ENCODE measurements around the gene TTC33.

Gene TTC33

GRCh38 chr5:40614923-40615585 is 140.7 kb downstream of the TTC33 start:
- no peak overlapping the region for H3K27ac ChIP-seq (ENCODE audit: low read depth, low read length)
- no peak for TF ChIP-seq EZH2phosphoT487 (conservative IDR thresholded peaks at IDR 0.05; ENCODE audit: low read length)
- no peak for TF ChIP-seq CTCF (IDR thresholded peaks at IDR 0.05; ENCODE audit: insufficient read depth, low read length, poor library complexity, severe bottlenecking)
- H4K20me1 ChIP-seq (ENCODE audit: low read depth, low read length) = no peaks in the 10 kb centered on the region
- H3K9me2 ChIP-seq (replicated peaks; ENCODE audit: insufficient read depth, low read length) = no peaks in the 10 kb centered on the region
- no peaks in the 10 kb centered on the region for H3K79me2 ChIP-seq (ENCODE audit: insufficient read depth, low read length)
- H3K9me3 ChIP-seq (ENCODE audit: insufficient read depth, low read length) = no peaks in the 10 kb centered on the region
- H3K4me2 ChIP-seq (ENCODE audit: low read depth, low read length, poor library complexity, severe bottlenecking) = no peak overlapping the region
- H3K36me3 ChIP-seq (ENCODE audit: low read length) = no peaks in the 10 kb centered on the region
- no peak overlapping the region for H3K9ac ChIP-seq (ENCODE audit: low read length)
- no peak overlapping the region for H3K4me3 ChIP-seq (ENCODE audit: insufficient read depth, low read length, poor library complexity, severe bottlenecking)
- no peaks in the 10 kb centered on the region for H3F3A ChIP-seq (ENCODE audit: insufficient read depth)
- H2AFZ ChIP-seq (ENCODE audit: low read depth, low read length, severe bottlenecking) = no peak overlapping the region
- no peaks in the 10 kb centered on the region for H3K27me3 ChIP-seq (ENCODE audit: low read length)

DNA sequence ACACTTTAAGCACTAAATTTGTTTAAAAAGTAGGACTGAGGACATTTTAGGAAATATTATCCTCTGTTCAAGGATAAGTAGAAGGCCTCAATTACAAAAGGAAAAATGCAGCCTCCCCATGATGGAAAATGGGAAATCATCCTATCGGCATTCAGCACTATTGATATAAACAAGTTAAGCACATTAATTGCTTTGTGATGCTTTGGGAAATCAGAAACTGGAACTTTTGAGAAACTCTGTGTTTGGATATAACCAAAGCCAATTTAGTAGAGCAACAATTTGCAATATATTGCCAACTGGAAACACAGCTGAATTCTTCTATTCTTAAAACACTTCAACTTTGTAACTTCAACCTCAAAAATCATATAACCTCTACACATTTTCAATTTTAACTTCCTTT is 141.3 kb downstream of the TTC33 start:
- Histone ChIP-seq H4K20me1 (ENCODE audit: low read depth, low read length) (no peaks in the 10 kb centered on the region), H3K4me3 (ENCODE audit: insufficient read depth, low read length, poor library complexity, severe bottlenecking) (no peak overlapping the region), H3K79me2 (ENCODE audit: insufficient read depth, low read length) (no peaks in the 10 kb centered on the region), H3K9me3 (ENCODE audit: insufficient read depth, low read length) (no peaks in the 10 kb centered on the region), H3F3A (ENCODE audit: insufficient read depth) (no peaks in the 10 kb centered on the region), H3K9me2 (replicated peaks; ENCODE audit: insufficient read depth, low read length) (no peaks in the 10 kb centered on the region), H3K9ac (ENCODE audit: low read length) (no peak overlapping the region), H3K27me3 (ENCODE audit: low read length) (no peaks in the 10 kb centered on the region), H3K36me3 (ENCODE audit: low read length) (no peaks in the 10 kb centered on the region), H3K27ac (ENCODE audit: low read depth, low read length) (no peak overlapping the region), H2AFZ (ENCODE audit: low read depth, low read length, severe bottlenecking) (no peak overlapping the region), H3K4me2 (ENCODE audit: low read depth, low read length, poor library complexity, severe bottlenecking) (no peak overlapping the region)
- TF ChIP-seq EZH2phosphoT487 (conservative IDR thresholded peaks at IDR 0.05; ENCODE audit: low read length) (no peak), CTCF (IDR thresholded peaks at IDR 0.05; ENCODE audit: insufficient read depth, low read length, poor library complexity, severe bottlenecking) (no peak)

DNA sequence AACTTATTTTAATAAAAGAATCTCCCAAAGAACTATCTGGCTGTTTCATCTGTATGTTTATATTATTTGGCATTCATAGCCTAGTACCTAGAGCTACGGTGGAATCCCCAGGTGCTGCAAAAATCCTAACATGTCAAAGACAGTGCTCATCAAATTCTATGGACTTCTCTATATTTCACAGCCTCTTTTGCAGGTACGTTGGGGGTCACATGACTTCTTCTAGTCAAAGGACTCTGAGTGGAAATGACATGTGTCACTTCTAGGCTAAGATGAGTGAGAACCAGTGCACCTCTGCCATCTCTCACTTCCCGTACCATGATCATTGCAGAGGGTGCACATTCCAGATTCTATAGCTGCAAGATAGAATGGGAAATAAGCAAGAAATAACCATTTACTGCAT is 148.6 kb downstream of the TTC33 start:
- TF ChIP-seq CTCF (IDR thresholded peaks at IDR 0.05; ENCODE audit: insufficient read depth, low read length, poor library complexity, severe bottlenecking) = no peak
- no peak overlapping the region for H3K9ac ChIP-seq (ENCODE audit: low read length)
- no peaks in the 10 kb centered on the region for H4K20me1 ChIP-seq (ENCODE audit: low read depth, low read length)
- H3K9me3 ChIP-seq (ENCODE audit: insufficient read depth, low read length) = no peaks in the 10 kb centered on the region
- H3F3A ChIP-seq (ENCODE audit: insufficient read depth) = no peaks in the 10 kb centered on the region
- no peaks in the 10 kb centered on the region for H3K79me2 ChIP-seq (ENCODE audit: insufficient read depth, low read length)
- no peak overlapping the region for H3K27ac ChIP-seq (ENCODE audit: low read depth, low read length)
- H3K4me2 ChIP-seq (ENCODE audit: low read depth, low read length, poor library complexity, severe bottlenecking) = no peak overlapping the region
- no peak overlapping the region for H3K4me3 ChIP-seq (ENCODE audit: insufficient read depth, low read length, poor library complexity, severe bottlenecking)
- no peak overlapping the region for H2AFZ ChIP-seq (ENCODE audit: low read depth, low read length, severe bottlenecking)
- H3K36me3 ChIP-seq (ENCODE audit: low read length) = no peaks in the 10 kb centered on the region
- H3K9me2 ChIP-seq (replicated peaks; ENCODE audit: insufficient read depth, low read length) = no peaks in the 10 kb centered on the region
- no peaks in the 10 kb centered on the region for H3K27me3 ChIP-seq (ENCODE audit: low read length)

Measured in SU-DHL-6 (cell line).